Naive thymus-derived CD4-positive, alpha-beta T cell (primary cell): ENCODE results near the gene TLE6. TPM values are rescaled to one million over a fixed set of nuclear protein-coding genes. Genes with fewer than 3 reads are reported as not detected.

Experiments
- ATAC-seq: fragments of 150-1000 bp; cut with Tn5 transposase; 2 replicates; pipeline ENCODE4 v1.10.0; 2021; ENCODE audit warnings: mild to moderate bottlenecking, moderate library complexity
- CTCF ChIA-PET: fragments of 350-600 bp; sonication (Branson Sonifier 250); formaldehyde crosslinking; loops from one replicate; lab custom pipeline; 2021; ENCODE audit warnings: antibody characterized with exemption; lab: Charles Lee
- POLR2A ChIA-PET: fragments of 350-600 bp; sonication (Branson Sonifier 250); formaldehyde crosslinking; loops from one replicate; lab custom pipeline; 2021; ENCODE audit warnings: antibody characterized with exemption, inconsistent platforms; lab: Charles Lee
- DNase-seq, 9 donors: peaks; one replicate each; pipeline versions ENCODE4 v3.0.0 to v3.0.0-alpha.2; 2020 to 2022; ENCODE audit warnings: mixed read lengths in 1 of 9
- H3K27ac ChIP-seq: one replicate; pipeline ENCODE4 v1.7.0; 2013; ENCODE audit warnings: mild to moderate bottlenecking, low read depth, low read length, moderate library complexity
- H3K27me3 ChIP-seq, 2 donors: one replicate each; pipeline ENCODE4 v1.7.0; 2013; ENCODE audit warnings: low read length in 2 of 2, mild to moderate bottlenecking in 2 of 2, moderate library complexity in 2 of 2; ENCODE audit not compliant: control insufficient read depth in 2 of 2, insufficient read depth in 2 of 2
- H3K36me3 ChIP-seq, 3 experiments: 1 replicate in 2 of 3; 2 replicates in 1 of 3; pipeline ENCODE4 v1.7.0; 2013; ENCODE audit warnings: low read length in 3 of 3, mild to moderate bottlenecking in 3 of 3, moderate library complexity in 1 of 3; ENCODE audit not compliant: insufficient read depth in 3 of 3, control insufficient read depth in 2 of 3
- H3K4me1 ChIP-seq, 2 donors: one replicate each; pipeline ENCODE4 v1.7.0; 2013; ENCODE audit warnings: low read length in 2 of 2, mild to moderate bottlenecking in 2 of 2, moderate library complexity in 1 of 2; ENCODE audit not compliant: control insufficient read depth in 2 of 2, insufficient read depth in 2 of 2
- H3K4me3 ChIP-seq: 2 replicates; pipeline ENCODE4 v1.7.0; 2013; ENCODE audit warnings: mild to moderate bottlenecking, low read length
- H3K9me3 ChIP-seq, 3 experiments: 1 replicate in 2 of 3; 2 replicates in 1 of 3; pipeline ENCODE4 v1.7.0; 2013; ENCODE audit warnings: low read length in 3 of 3; ENCODE audit not compliant: control insufficient read depth in 2 of 3
- H3K27ac Mint-ChIP-seq, 9 donors: one replicate each; pipeline ENCODE4 v1.8.0; 2020 to 2022; ENCODE audit warnings: mixed read lengths in 9 of 9, mild to moderate bottlenecking in 8 of 9, moderate library complexity in 5 of 9, inconsistent platforms in 2 of 9
- H3K27me3 Mint-ChIP-seq, 5 donors: one replicate each; pipeline ENCODE4 v1.8.0; 2021 to 2022; ENCODE audit warnings: mixed read lengths in 5 of 5, mild to moderate bottlenecking in 1 of 5
- H3K36me3 Mint-ChIP-seq, 5 donors: one replicate each; pipeline ENCODE4 v1.8.0; 2020 to 2022; ENCODE audit warnings: mixed read lengths in 5 of 5, mild to moderate bottlenecking in 3 of 5, inconsistent platforms in 1 of 5
- H3K4me1 Mint-ChIP-seq, 7 donors: one replicate each; pipeline ENCODE4 v1.8.0; 2020 to 2022; ENCODE audit warnings: mixed read lengths in 7 of 7, mild to moderate bottlenecking in 3 of 7, inconsistent platforms in 1 of 7
- H3K4me3 Mint-ChIP-seq, 10 donors: one replicate each; pipeline ENCODE4 v1.8.0; 2020 to 2022; ENCODE audit warnings: mild to moderate bottlenecking in 10 of 10, mixed read lengths in 10 of 10, moderate library complexity in 6 of 10, inconsistent platforms in 2 of 10
- H3K9me3 Mint-ChIP-seq, 11 donors: one replicate each; pipeline ENCODE4 v1.8.0; 2020 to 2022; ENCODE audit warnings: mixed read lengths in 11 of 11, mild to moderate bottlenecking in 4 of 11, inconsistent platforms in 1 of 11, moderate library complexity in 1 of 11
- intact Hi-C, 2 donors: fragments of 100-400 bp; cut with micrococcal nuclease; formaldehyde crosslinking; loops; one replicate each; pipeline ENCODE4 v1.15.1; 2023
- polyA plus RNA-seq, 2 donors: library from polyadenylated mRNA; unstranded; fragments of 300-500 nt; fragmentation: Illumina TruSeq; gene quantifications; one replicate each; pipeline ENCODE4 v1.2.3, GENCODE V29; 2021
- total RNA-seq, 6 experiments: library from RNA in 5 of 6; stranded (reverse) in 5 of 6; gene quantifications; 1 replicate in 5 of 6; 2 replicates in 1 of 6; pipeline ENCODE4 v1.2.3 and lab custom pipeline; 2021 to 2026

Gene TLE6
- total and polyA plus RNA-seq, 7 experiments from 2014 or later: 0.52 to 0.64 (median 0.60) TPM; not detected in 4

DNA sequence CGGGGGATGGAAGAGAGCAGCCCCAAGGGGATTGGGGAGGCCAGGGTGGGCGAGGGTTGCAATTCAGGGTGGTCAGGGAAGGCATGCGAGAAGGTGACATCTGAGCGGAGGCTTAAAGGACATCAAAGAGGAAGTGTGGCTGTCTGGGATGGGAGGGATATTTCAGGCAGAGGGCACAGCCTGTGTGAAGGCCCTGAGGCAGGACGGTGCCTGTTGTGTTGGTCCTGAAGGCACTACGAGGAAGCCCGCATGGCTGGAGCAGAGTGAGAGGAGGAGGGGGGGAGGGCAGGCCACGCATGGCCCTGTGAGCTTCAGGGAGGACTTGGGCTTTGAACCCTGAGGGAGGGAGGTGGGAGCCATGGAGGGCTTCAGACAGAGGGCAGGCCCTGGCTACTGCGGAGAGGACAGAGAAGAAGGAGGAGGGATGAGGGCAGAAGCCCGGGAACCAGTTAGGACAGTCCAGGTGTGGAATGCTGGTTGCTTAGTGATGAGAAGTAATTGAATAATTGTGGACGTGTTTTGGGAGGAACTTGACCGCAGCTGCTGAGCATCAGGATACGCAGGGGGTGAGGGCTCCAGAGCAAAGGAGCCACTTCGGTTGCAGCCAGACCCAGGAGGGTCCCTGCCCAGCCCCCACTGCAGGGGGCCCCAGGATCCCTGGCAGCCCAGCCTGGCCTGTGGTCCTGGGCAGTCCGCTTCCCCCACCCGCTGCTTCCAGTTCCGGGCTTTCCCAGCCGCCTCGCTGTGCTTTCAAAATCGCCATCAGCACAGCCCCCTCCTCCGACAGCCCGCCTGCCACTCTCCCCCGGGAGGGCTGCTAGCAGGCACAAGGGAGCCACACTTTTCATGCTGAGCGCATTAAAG is 6.2 kb downstream of the TLE6 start:
- no peak overlapping the region for H3K4me3 Mint-ChIP-seq
- ATAC-seq: no peak
- Histone ChIP-seq H3K9me3 (no peaks in the 10 kb centered on the region), H3K4me3 (no peak overlapping the region), H3K27ac (no peak overlapping the region), H3K36me3 (no peaks in the 10 kb centered on the region), H3K27me3 (no peaks in the 10 kb centered on the region), H3K4me1 (no peaks in the 10 kb centered on the region)
- H3K9me3 Mint-ChIP-seq: no peaks in the 10 kb centered on the region
- intact Hi-C loops: no loop called here
- peaks cover 0 to 7% (median 0%) of the 10 kb centered on the region in 7 donors for H3K4me1 Mint-ChIP-seq
- CTCF ChIA-PET: no interaction called here
- no peak overlapping the region for H3K27ac Mint-ChIP-seq
- H3K36me3 Mint-ChIP-seq: no peaks in the 10 kb centered on the region
- DNase-seq: no peak
- POLR2A ChIA-PET: no interaction called here
- H3K27me3 Mint-ChIP-seq: peaks cover 6 to 26% (median 13%) of the 10 kb centered on the region in 5 donors

- ATAC-seq (no peak), DNase-seq (no peak)
- Mint-ChIP-seq H3K27me3 (peaks cover 6 to 28% (median 13%) of the 10 kb centered on the region in 5 donors), H3K4me1 (peaks cover 0 to 7% (median 0%) of the 10 kb centered on the region in 7 donors), H3K27ac (no peak overlapping the region), H3K4me3 (peak overlapping the region in 1 of 10 donors; percentile 44), H3K9me3 (no peaks in the 10 kb centered on the region), H3K36me3 (no peaks in the 10 kb centered on the region)
- H3K9me3 ChIP-seq: no peaks in the 10 kb centered on the region
- ChIA-PET CTCF (no interaction called here), POLR2A (no interaction called here)
- intact Hi-C loops: no loop called here
- H3K27ac ChIP-seq: no peak overlapping the region
- no peaks in the 10 kb centered on the region for H3K27me3 ChIP-seq
- H3K4me1 ChIP-seq: no peaks in the 10 kb centered on the region
- H3K4me3 ChIP-seq: no peak overlapping the region
- no peaks in the 10 kb centered on the region for H3K36me3 ChIP-seq
These were observed 6.8 kb downstream of the TLE6 start for GRCh38 chr19:2984215-2984528.

DNA sequence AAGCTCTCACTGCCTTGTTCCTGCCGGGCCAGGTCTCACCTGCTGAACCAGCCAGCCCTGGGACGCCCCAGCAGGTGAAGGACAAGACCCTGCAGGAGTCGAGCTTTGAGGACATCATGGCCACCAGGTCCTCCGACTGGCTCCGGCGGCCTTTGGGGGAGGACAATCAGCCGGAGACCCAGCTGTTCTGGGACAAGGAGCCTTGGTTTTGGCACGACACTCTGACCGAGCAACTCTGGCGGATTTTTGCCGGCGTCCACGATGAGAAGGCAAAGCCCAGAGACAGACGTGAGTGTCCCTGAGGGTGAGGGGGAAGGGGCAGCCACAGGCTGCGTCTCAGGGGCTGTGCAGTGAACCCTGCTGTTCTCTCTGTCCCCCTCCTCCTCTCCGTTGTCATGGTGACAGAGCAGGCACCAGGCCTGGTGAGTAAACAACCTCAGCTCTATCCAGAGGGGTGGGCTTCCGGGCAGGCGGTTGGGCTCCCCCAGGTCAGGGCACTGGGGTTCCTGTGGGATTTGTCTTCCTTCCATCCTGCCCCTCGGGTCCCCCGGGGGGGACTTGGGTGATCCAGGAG is 9.7 kb downstream of the TLE6 start:
- Histone ChIP-seq H3K27ac (no peak overlapping the region), H3K9me3 (no peaks in the 10 kb centered on the region), H3K27me3 (no peaks in the 10 kb centered on the region), H3K4me1 (no peaks in the 10 kb centered on the region), H3K36me3 (no peaks in the 10 kb centered on the region), H3K4me3 (no peak overlapping the region)
- H3K9me3 Mint-ChIP-seq: no peaks in the 10 kb centered on the region
- ATAC-seq: no peak
- intact Hi-C loops: no loop called here
- H3K4me1 Mint-ChIP-seq: peaks cover 0 to 7% (median 0%) of the 10 kb centered on the region in 7 donors
- H3K4me3 Mint-ChIP-seq: no peak overlapping the region
- no peaks in the 10 kb centered on the region for H3K36me3 Mint-ChIP-seq
- H3K27ac Mint-ChIP-seq: no peak overlapping the region
- H3K27me3 Mint-ChIP-seq: peaks cover 4 to 22% (median 7%) of the 10 kb centered on the region in 5 donors
- POLR2A ChIA-PET: no interaction called here
- CTCF ChIA-PET: interaction anchor here (1.1 kb wide), 1 partner anchor 121 kb away, joined by 3 read pairs; no protein-coding TSS in a partner anchor
- no peak for DNase-seq

DNA sequence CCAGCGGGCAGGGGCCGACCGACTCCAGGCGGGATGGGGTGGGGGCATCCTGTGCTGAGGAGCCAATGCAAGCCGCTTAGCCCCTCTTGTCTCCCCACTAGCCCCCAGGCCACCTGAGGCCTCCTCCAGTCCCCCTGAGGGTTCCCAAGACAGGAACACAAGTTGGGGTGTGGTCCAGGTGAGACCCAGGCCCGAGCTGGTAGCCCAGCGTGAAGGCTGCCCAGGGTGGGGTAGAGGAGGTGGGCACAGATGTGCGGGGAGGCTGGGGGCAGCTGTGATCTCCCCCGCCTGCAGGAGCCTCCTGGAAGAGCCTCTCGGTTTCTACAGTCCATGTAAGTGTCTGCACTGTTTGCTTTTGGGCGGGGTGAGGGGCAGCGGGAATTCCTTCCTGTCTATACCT is 10.4 kb downstream of the TLE6 start:
- no peak overlapping the region for H3K4me3 Mint-ChIP-seq
- ChIA-PET POLR2A (no interaction called here), CTCF (interaction anchor here (0.5 kb wide), 1 partner anchor 26 kb away, joined by 3 read pairs; no protein-coding TSS in a partner anchor)
- no peaks in the 10 kb centered on the region for H3K36me3 Mint-ChIP-seq
- ATAC-seq (no peak), DNase-seq (no peak)
- H3K27me3 ChIP-seq: no peaks in the 10 kb centered on the region
- H3K4me1 ChIP-seq: no peaks in the 10 kb centered on the region
- peaks cover 0 to 19% (median 7%) of the 10 kb centered on the region in 5 donors for H3K27me3 Mint-ChIP-seq
- H3K27ac ChIP-seq: no peak overlapping the region
- H3K27ac Mint-ChIP-seq: no peak overlapping the region
- intact Hi-C loops: no loop called here
- H3K4me1 Mint-ChIP-seq: peaks cover 0 to 7% (median 0%) of the 10 kb centered on the region in 7 donors
- no peaks in the 10 kb centered on the region for H3K9me3 Mint-ChIP-seq
- H3K9me3 ChIP-seq: no peaks in the 10 kb centered on the region
- no peaks in the 10 kb centered on the region for H3K36me3 ChIP-seq
- no peak overlapping the region for H3K4me3 ChIP-seq

- ChIA-PET CTCF (interaction anchor here (0.5 to 0.6 kb wide), 2 partner anchors 26 to 754 kb away, joined by 3 to 7 read pairs; no protein-coding TSS in a partner anchor), POLR2A (no interaction called here)
- no peaks in the 10 kb centered on the region for H3K9me3 ChIP-seq
- Mint-ChIP-seq H3K9me3 (no peaks in the 10 kb centered on the region), H3K4me1 (peaks cover 0 to 1% (median 0%) of the 10 kb centered on the region in 7 donors), H3K4me3 (no peak overlapping the region), H3K36me3 (no peaks in the 10 kb centered on the region), H3K27ac (peak overlapping the region in 1 of 9 donors; percentile 51), H3K27me3 (peaks cover 0 to 12% (median 2%) of the 10 kb centered on the region in 5 donors)
- no peak for ATAC-seq
- no peak for DNase-seq
- H3K27ac ChIP-seq: no peak overlapping the region
- intact Hi-C loops: no loop called here
- H3K27me3 ChIP-seq: no peaks in the 10 kb centered on the region
- H3K4me3 ChIP-seq: no peak overlapping the region
- H3K4me1 ChIP-seq: no peaks in the 10 kb centered on the region
- H3K36me3 ChIP-seq: no peaks in the 10 kb centered on the region
These were observed 11.2 kb downstream of the TLE6 start for GRCh38 chr19:2988568-2988967.

DNA sequence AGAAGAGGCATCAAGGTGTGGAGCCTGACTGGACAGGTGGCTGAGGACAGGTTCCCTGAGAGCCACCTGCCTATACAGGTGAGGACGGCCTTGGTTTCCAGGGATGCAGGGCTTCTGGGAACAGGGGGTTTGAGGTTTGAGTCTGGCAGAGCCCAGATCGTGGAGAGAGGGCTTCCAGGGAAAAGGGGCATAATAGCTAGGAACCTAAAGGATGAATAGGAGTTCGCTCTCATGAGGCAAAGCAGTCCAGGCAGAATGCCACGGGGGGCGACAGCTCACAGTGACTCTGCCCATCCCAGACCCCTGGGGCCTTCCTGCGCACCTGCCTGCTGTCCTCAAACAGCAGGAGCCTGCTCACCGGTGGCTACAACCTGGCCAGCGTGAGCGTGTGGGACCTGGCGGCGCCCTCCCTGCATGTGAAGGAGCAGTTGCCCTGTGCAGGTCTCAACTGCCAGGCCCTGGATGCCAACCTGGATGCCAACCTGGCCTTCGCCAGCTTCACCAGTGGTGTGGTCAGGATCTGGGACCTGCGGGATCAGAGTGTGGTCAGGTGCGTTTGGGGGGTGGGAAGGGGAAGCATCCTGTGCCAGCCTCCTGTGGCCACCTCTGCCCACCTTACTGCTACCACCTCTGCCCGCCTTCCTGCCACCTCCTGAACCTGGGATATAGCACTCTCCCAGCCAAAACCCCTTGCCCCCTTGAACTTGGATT is 12.0 kb downstream of the TLE6 start:
- no peaks in the 10 kb centered on the region for H3K36me3 ChIP-seq
- no peaks in the 10 kb centered on the region for H3K9me3 ChIP-seq
- no peaks in the 10 kb centered on the region for H3K27me3 ChIP-seq
- H3K27me3 Mint-ChIP-seq: peaks cover 0 to 8% (median 0%) of the 10 kb centered on the region in 5 donors
- no peak overlapping the region for H3K27ac ChIP-seq
- H3K9me3 Mint-ChIP-seq: no peaks in the 10 kb centered on the region
- H3K4me3 Mint-ChIP-seq: no peak overlapping the region
- no peaks in the 10 kb centered on the region for H3K4me1 Mint-ChIP-seq
- H3K4me3 ChIP-seq: no peak overlapping the region
- H3K4me1 ChIP-seq: no peaks in the 10 kb centered on the region
- intact Hi-C loops: no loop called here
- no peak overlapping the region for H3K27ac Mint-ChIP-seq
- no peaks in the 10 kb centered on the region for H3K36me3 Mint-ChIP-seq
- ChIA-PET POLR2A (no interaction called here), CTCF (no interaction called here)
- ATAC-seq (no peak), DNase-seq (no peak)
